ENCODE data around the gene THADA. TPM values are rescaled to one million over a fixed set of nuclear protein-coding genes. Genes with fewer than 3 reads are reported as not detected.
"Not testable (repeated sequence)": the region's sequence is repeated elsewhere in the genome, so short reads cannot be mapped to it uniquely, and the experiment has no call there.

THADA gene
- total RNA-seq, 1 donor = 40.7 TPM

- no peak for DNase-seq (ENCODE audit: low read depth in 2 of 3, low spot score in 2 of 3)
Observed at GRCh38 chr2:43391201-43391877, 204.5 kb downstream of the THADA start.

- no peak for DNase-seq (ENCODE audit: low read depth in 2 of 3, low spot score in 2 of 3)
Observed at GRCh38 chr2:43389581-43390466, 206.0 kb downstream of the THADA start.

GRCh38 chr2:43388371-43388770 lies 207.5 kb downstream of the THADA start:
- DNase-seq (ENCODE audit: low read depth in 2 of 3, low spot score in 2 of 3) = no peak

- DNase-seq (ENCODE audit: low read depth in 2 of 3, low spot score in 2 of 3) = no peak
Observed at GRCh38 chr2:43387092-43388062, 208.5 kb downstream of the THADA start.

- not testable (repeated sequence) for DNase-seq (ENCODE audit: low read depth in 2 of 3, low spot score in 2 of 3)
Observed at GRCh38 chr2:43386679-43387078, 209.2 kb downstream of the THADA start.

GRCh38 chr2:43384143-43384542 lies 211.7 kb downstream of the THADA start:
- no peak for DNase-seq (ENCODE audit: low read depth in 2 of 3, low spot score in 2 of 3)

GRCh38 chr2:43383533-43383932 lies 212.3 kb downstream of the THADA start:
- no peak for DNase-seq (ENCODE audit: low read depth in 2 of 3, low spot score in 2 of 3)

GRCh38 chr2:43379494-43379893 lies 216.3 kb downstream of the THADA start:
- no peak for DNase-seq (ENCODE audit: low read depth in 2 of 3, low spot score in 2 of 3)

- no peak for DNase-seq (ENCODE audit: low read depth in 2 of 3, low spot score in 2 of 3)
Observed at GRCh38 chr2:43377327-43377726, 218.5 kb downstream of the THADA start.

GRCh38 chr2:43376523-43377198 lies 219.2 kb downstream of the THADA start:
- DNase-seq (ENCODE audit: low read depth in 2 of 3, low spot score in 2 of 3) = no peak

- DNase-seq (ENCODE audit: low read depth in 2 of 3, low spot score in 2 of 3) = no peak
Observed at GRCh38 chr2:43375746-43376522, 219.9 kb downstream of the THADA start.

- DNase-seq (ENCODE audit: low read depth in 2 of 3, low spot score in 2 of 3) = no peak
Observed at GRCh38 chr2:43372416-43373081, 223.3 kb downstream of the THADA start.

- no peak for DNase-seq (ENCODE audit: low read depth in 2 of 3, low spot score in 2 of 3)
Observed at GRCh38 chr2:43370705-43371104, 225.1 kb downstream of the THADA start.

- no peak for DNase-seq (ENCODE audit: low read depth in 2 of 3, low spot score in 2 of 3)
Observed at GRCh38 chr2:43370146-43370545, 225.7 kb downstream of the THADA start.

- peak in 1 of 3 donors; percentile 13 for DNase-seq (ENCODE audit: low read depth in 2 of 3, low spot score in 2 of 3)
Observed at GRCh38 chr2:43368483-43369385, 227.1 kb downstream of the THADA start.

GRCh38 chr2:43367012-43367782 lies 228.6 kb downstream of the THADA start:
- DNase-seq (ENCODE audit: low read depth in 2 of 3, low spot score in 2 of 3) = no peak

- DNase-seq (ENCODE audit: low read depth in 2 of 3, low spot score in 2 of 3) = no peak
Observed at GRCh38 chr2:43363120-43363519, 232.7 kb downstream of the THADA start.

Measured in hematopoietic multipotent progenitor cell (in vitro differentiated cells).